Small intestine (tissue), 7 donors: ENCODE measurements around the gene ANAPC5. TPM values are rescaled to one million over a fixed set of nuclear protein-coding genes. Genes with fewer than 3 reads are reported as not detected.
"Not testable (repeated sequence)": the region's sequence is repeated elsewhere in the genome, so short reads cannot be mapped to it uniquely, and the experiment has no call there.

ENCODE experiments used
- DNase-seq, 2 donors: peaks; one replicate each; pipeline versions ENCODE4 v3.0.0 to v3.0.0-alpha.2; 2013
- FAIRE-seq: peaks from 2 replicates; lab custom pipeline; 2012; peaks lifted over from hg19 to GRCh38; lab: Jason Lieb, UNC
- H3K27ac ChIP-seq, 3 donors: one replicate each; pipeline ENCODE4 v1.5.1; 2013; ENCODE audit warnings: low read length in 2 of 3, mild to moderate bottlenecking in 2 of 3, control low read depth in 1 of 3, inconsistent platforms in 1 of 3, low read depth in 1 of 3, moderate library complexity in 1 of 3
- H3K27me3 ChIP-seq, 3 donors: one replicate each; pipeline ENCODE4 v1.6.1; 2013; ENCODE audit warnings: low read length in 3 of 3, inconsistent platforms in 1 of 3; ENCODE audit not compliant: control insufficient read depth in 3 of 3, insufficient read depth in 3 of 3
- H3K36me3 ChIP-seq, 3 donors: one replicate each; pipeline ENCODE4 v1.6.1; 2013; ENCODE audit warnings: low read length in 3 of 3, inconsistent platforms in 1 of 3, low read depth in 1 of 3, mild to moderate bottlenecking in 1 of 3, moderate library complexity in 1 of 3; ENCODE audit not compliant: control insufficient read depth in 3 of 3, insufficient read depth in 2 of 3
- H3K4me1 ChIP-seq, 3 donors: one replicate each; pipeline ENCODE4 v1.6.1; 2013; ENCODE audit warnings: low read length in 2 of 3, inconsistent platforms in 1 of 3, low read depth in 1 of 3, mild to moderate bottlenecking in 1 of 3, moderate library complexity in 1 of 3; ENCODE audit not compliant: control insufficient read depth in 3 of 3, insufficient read depth in 2 of 3
- H3K4me3 ChIP-seq, 3 donors: one replicate each; pipeline ENCODE4 v1.5.1; 2013; ENCODE audit warnings: low read length in 3 of 3, control low read depth in 1 of 3, inconsistent platforms in 1 of 3, low read depth in 1 of 3, mild to moderate bottlenecking in 1 of 3, moderate library complexity in 1 of 3
- H3K9me3 ChIP-seq, 2 donors: one replicate each; pipeline ENCODE4 v1.6.1; 2013; ENCODE audit warnings: low read depth in 1 of 2, low read length in 1 of 2; ENCODE audit not compliant: control insufficient read depth in 2 of 2, insufficient read depth in 1 of 2
- WGBS, 3 donors: extraction: QIAGEN DNeasy Blood & Tissue Kit; methylation state at CpG; one replicate each; pipeline ENCODE4 v1.1.7; 2013; 5-methylcytosine and 5-hydroxymethylcytosine counted together
- polyA plus RNA-seq, 4 donors: library from polyadenylated mRNA; stranded (reverse) in 3 of 4; unstranded in 1 of 4; fragments of 200-250 nt in 3 of 4; fragments of 120-200 nt in 1 of 4; gene quantifications; one replicate each; pipeline versions ENCODE4 v1.2.1 to v1.2.3, GENCODE V29; 2013
- donor health status: healthy with polysubstance abuse.
- donor health status: control.
- donor health status: control.
- donor health status: Bipolar disorder and iron deficiency.
- donor health status: healthy.

ANAPC5 gene
- polyA plus RNA-seq, 4 donors, result 65.4 to 135 (median 79.4) TPM

- no peak for FAIRE-seq
- WGBS, 3 donors, result 83 to 96% (median 94%) methylated on average over 3 of the region's 3 CpGs
- Histone ChIP-seq H3K36me3 (peaks cover 10 to 61% (median 21%) of the 10 kb centered on the region in 3 donors), H3K9me3 (no peaks in the 10 kb centered on the region), H3K4me3 (no peak overlapping the region), H3K4me1 (no peaks in the 10 kb centered on the region), H3K27me3 (no peaks in the 10 kb centered on the region), H3K27ac (no peak overlapping the region)
- DNase-seq, result no peak
Observed at GRCh38 chr12:121323908-121324307, 28.3 kb downstream of the ANAPC5 start.

DNA sequence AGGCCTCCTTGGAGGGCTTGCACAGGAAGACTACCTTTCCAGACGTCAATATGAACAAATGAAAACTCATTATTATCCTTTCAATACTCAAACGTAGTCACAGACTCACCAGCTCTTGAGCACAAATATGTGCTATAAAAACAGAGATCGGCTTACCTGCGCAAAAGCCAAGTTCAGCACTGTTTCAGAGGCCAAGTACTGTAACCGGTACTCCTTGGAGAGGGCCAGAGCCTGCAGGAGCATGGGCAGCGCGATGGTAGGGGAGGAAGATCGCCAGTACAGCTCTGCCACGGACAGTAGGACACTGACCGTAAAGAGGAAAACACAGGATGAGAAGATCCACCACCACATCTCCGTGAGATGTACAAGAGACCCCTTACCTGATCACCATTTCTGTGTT, 34.1 kb downstream of the ANAPC5 start:
- no peak for FAIRE-seq
- no peak overlapping the region for H3K27ac ChIP-seq
- no peak overlapping the region for H3K4me3 ChIP-seq
- WGBS, 3 donors, result 93 to 94% (median 93%) methylated on average over 11 of the region's 11 CpGs
- no peaks in the 10 kb centered on the region for H3K9me3 ChIP-seq
- no peaks in the 10 kb centered on the region for H3K27me3 ChIP-seq
- no peaks in the 10 kb centered on the region for H3K4me1 ChIP-seq
- H3K36me3 ChIP-seq, result peaks cover 7 to 47% (median 11%) of the 10 kb centered on the region in 3 donors
- DNase-seq, result no peak

- H3K4me3 ChIP-seq, result no peak overlapping the region
- H3K27ac ChIP-seq, result no peak overlapping the region
- H3K36me3 ChIP-seq, result peaks cover 9 to 51% (median 11%) of the 10 kb centered on the region in 3 donors
- DNase-seq (no peak), FAIRE-seq (no peak)
- no peaks in the 10 kb centered on the region for H3K27me3 ChIP-seq
- no peaks in the 10 kb centered on the region for H3K9me3 ChIP-seq
- no peaks in the 10 kb centered on the region for H3K4me1 ChIP-seq
- WGBS, 3 donors, result 90 to 93% (median 92%) methylated on average over 3 of the region's 3 CpGs
Observed at GRCh38 chr12:121314431-121314830, 37.8 kb downstream of the ANAPC5 start.

DNA sequence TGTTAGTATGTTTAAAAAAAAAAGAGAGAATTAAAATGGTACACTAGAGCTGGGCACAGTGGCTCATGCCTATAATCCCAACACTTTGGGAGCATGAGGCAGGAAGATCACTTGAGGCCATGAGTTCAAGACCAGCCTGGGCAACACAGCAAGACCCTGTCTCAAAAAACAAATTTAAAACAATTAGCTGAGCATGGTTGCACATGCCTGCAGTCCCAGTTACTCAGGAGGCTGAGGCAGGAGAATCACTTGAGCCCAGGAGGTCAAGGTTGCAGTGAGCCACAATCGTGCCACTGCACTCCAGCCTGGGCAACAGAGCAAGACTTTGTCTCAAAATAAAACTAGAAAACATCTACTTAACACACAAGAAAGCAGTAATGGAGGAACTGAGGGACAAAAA, 42.0 kb downstream of the ANAPC5 start:
- H3K4me1 ChIP-seq, H3K4me3 ChIP-seq, DNase-seq, H3K27me3 ChIP-seq, H3K9me3 ChIP-seq, FAIRE-seq, H3K27ac ChIP-seq: not testable (repeated sequence)
- H3K36me3 ChIP-seq, result peaks cover 0 to 48% (median 4%) of the 10 kb centered on the region in 3 donors
- 69 to 93% (median 90%) methylated on average over 1 of the region's 1 CpG for WGBS, 3 donors

- 86 to 95% (median 93%) methylated on average over 8 of the region's 8 CpGs for WGBS, 3 donors
- H3K4me1 ChIP-seq, H3K9me3 ChIP-seq, H3K4me3 ChIP-seq, H3K27ac ChIP-seq, DNase-seq, H3K27me3 ChIP-seq, FAIRE-seq: not testable (repeated sequence)
- peaks cover 0 to 37% (median 4%) of the 10 kb centered on the region in 3 donors for H3K36me3 ChIP-seq
Observed at GRCh38 chr12:121307397-121307796, 44.8 kb downstream of the ANAPC5 start.

DNA sequence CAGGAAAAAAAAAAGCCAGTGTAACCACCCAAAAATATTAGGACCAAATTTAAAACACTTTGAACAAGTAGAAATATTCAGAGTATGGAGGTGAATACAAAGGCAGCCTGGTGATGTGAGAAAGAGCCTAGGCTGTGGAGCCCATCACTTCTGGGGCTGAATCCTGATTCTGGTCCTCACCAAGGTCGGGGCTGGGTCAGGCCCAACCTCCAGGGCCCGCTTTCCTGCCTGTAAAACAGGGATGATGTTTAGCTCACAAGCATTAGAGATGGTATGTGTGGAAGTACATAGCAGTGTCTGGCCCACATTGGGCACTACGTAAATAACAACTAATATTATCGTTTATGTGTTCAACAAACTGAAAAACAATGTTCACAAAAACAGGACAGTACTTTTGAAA, 47.9 kb downstream of the ANAPC5 start:
- no peak overlapping the region for H3K27ac ChIP-seq
- no peak for FAIRE-seq
- 82 to 87% (median 86%) methylated on average over 4 of the region's 4 CpGs for WGBS, 3 donors
- H3K27me3 ChIP-seq, result peaks cover 0 to 3% (median 0%) of the 10 kb centered on the region in 3 donors
- peaks cover 0 to 5% (median 0%) of the 10 kb centered on the region in 3 donors for H3K4me1 ChIP-seq
- peaks cover 0 to 17% (median 0%) of the 10 kb centered on the region in 3 donors for H3K36me3 ChIP-seq
- no peak overlapping the region for H3K4me3 ChIP-seq
- no peak for DNase-seq
- H3K9me3 ChIP-seq, result no peaks in the 10 kb centered on the region

DNA sequence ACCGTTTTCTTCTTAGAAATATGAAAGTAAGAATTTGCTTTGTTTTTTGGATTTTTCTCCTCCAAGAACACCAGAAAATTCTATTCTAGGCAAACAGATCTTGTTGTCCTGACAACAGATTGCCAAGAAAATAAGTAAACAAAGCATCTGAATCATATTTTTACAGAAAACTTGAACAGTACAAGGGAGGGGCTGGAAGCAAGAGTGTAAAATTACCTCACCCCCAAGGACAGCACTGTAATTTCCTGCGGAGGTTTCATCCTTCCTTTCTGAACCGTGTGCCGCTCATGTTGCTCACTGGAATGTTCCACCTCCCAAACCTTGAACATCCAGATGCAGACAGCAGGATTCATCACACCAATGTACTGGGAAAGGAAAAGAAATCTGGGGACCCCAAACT, 50.3 kb downstream of the ANAPC5 start:
- no peak for FAIRE-seq
- H3K27ac ChIP-seq, result no peak overlapping the region

DNA sequence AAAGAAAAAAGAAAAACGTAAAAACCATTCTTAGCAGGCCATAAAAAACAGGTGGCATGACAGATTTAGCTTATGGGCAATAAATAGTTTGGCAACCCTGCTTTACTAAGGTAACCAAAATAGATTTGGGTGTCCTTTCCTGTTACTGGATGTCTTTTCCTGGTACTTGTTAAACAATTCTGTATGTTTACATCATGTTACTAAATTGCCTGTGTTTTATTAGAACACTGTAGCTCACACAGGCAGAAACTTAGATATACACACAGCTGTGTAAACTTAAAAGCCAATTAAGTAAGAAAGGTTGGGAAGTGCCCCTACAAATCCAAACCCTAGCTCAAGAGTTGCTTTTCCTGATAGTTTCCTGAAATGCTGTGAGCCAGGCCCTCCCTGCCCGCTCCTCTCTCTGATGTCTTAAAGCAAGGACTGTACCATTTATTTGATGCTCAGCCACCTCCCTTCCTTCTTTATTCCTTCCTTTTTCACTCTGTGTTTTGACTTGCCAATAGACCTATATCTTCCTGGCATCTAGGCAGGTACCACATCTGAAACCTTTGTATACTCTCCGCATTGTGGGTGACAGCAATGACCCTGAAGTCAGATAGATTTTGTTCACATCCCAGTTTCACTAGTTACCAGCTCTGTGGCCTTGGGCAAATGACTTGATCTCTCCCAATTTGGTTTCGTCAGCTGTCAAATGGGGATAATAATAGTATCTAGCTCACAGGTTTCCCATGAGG, 52.0 kb downstream of the ANAPC5 start:
- FAIRE-seq (no peak), DNase-seq (peak in 1 of 2 donors; percentile 13)
- no peak overlapping the region for H3K27ac ChIP-seq
- no peaks in the 10 kb centered on the region for H3K9me3 ChIP-seq
- WGBS, 3 donors, result 39 to 68% (median 42%) methylated on average over 4 of the region's 4 CpGs
- H3K36me3 ChIP-seq, result peaks cover 0 to 4% (median 0%) of the 10 kb centered on the region in 3 donors
- H3K4me3 ChIP-seq, result no peak overlapping the region
- H3K4me1 ChIP-seq, result peaks cover 0 to 17% (median 3%) of the 10 kb centered on the region in 3 donors
- H3K27me3 ChIP-seq, result peaks cover 0 to 3% (median 0%) of the 10 kb centered on the region in 3 donors

More for the DNA sequence above, 50.3 kb downstream of the ANAPC5 start:
- 60 to 79% (median 78%) methylated on average over 4 of the region's 4 CpGs for WGBS, 3 donors
- Histone ChIP-seq H3K4me3 (no peak overlapping the region), H3K9me3 (no peaks in the 10 kb centered on the region), H3K4me1 (peaks cover 0 to 13% (median 0%) of the 10 kb centered on the region in 3 donors), H3K27me3 (peaks cover 0 to 3% (median 0%) of the 10 kb centered on the region in 3 donors), H3K36me3 (peaks cover 0 to 2% (median 0%) of the 10 kb centered on the region in 3 donors)
- DNase-seq, result no peak
